Measurements from ENCODE around the gene SDHA.

Gene SDHA

DNA sequence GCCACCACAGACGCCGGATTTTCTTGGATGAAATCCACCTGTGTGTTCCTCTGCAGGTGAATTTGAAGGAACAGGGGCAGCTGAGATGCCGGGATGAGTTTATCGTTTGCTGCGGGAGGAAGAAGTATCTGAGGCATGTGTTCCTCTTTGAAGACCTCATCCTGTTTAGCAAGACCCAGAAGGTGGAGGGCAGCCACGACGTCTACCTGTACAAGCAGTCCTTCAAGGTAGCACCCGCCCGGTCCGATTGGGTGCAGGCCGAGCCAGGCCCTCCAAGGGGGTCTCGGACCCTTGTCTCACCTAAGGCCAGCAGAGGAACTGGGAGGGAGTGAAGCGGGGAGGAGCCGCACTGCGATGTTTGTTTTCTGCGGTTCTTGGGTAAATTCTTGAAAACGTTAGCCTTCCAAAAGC, 45.3 kb upstream of the SDHA start:
- TF ChIP-seq, protein P1, sequence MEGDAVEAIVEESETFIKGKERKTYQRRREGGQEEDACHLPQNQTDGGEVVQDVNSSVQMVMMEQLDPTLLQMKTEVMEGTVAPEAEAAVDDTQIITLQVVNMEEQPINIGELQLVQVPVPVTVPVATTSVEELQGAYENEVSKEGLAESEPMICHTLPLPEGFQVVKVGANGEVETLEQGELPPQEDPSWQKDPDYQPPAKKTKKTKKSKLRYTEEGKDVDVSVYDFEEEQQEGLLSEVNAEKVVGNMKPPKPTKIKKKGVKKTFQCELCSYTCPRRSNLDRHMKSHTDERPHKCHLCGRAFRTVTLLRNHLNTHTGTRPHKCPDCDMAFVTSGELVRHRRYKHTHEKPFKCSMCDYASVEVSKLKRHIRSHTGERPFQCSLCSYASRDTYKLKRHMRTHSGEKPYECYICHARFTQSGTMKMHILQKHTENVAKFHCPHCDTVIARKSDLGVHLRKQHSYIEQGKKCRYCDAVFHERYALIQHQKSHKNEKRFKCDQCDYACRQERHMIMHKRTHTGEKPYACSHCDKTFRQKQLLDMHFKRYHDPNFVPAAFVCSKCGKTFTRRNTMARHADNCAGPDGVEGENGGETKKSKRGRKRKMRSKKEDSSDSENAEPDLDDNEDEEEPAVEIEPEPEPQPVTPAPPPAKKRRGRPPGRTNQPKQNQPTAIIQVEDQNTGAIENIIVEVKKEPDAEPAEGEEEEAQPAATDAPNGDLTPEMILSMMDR (IDR thresholded peaks at IDR 0.05; ENCODE audit: low read depth, low read length), result no peak
- no peak for DNase-seq (ENCODE audit: extremely low read depth, low read depth)

DNA sequence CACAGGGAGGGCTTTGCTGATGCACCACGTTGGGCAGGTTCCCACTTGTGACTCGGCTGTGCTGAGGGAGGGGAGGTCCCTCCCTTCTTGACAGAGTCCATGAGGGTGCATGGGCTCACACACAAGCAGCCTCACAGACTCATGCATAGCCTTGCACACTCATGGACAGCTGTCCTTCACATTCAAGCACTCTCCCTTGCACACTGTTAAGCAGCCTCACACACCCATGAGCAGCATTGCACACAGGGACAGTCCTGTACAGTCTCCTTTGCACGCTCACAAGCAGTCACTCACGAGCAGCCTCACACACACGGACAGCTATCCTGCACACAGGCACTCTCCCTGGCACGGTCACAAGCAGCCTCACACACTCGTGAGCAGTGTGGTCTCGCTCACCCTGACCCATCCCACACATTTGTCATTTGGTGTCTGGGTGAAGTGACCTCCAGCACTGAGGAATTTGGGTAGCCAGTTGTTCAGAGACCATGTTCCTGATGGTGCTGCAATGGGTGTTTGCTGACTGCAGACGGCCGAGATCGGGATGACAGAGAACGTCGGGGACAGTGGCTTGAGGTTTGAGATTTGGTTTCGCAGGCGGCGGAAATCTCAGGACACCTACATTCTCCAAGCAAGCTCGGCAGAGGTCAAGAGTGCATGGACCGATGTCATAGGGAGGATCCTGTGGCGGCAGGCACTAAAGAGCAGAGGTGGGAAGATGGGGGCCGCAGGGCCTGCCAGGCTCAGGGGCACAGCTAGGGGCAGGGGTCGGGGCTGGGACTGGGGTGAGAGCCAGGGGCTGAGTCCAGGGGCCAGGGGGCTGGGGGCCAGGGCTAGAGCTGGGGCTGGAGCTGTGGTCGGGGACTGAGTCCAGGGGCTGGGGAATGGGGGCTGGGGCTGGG, 44.5 kb upstream of the SDHA start:
- no peak for DNase-seq (ENCODE audit: extremely low read depth, low read depth)

DNA sequence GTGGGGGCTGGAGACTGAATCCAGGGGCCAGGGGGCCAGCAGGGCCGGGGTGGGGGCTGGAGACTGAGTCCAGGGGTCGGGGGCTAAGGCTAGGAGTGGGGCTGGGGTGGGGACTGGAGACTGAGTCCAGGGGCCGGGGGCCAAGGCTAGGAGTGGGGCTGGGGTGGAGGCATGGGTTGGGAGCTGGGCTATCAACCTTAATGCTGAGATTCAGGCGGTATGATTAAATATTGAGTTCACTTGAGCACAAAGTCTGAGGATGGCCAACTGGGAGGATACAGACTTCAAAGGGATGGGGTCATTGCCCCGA, 43.9 kb upstream of the SDHA start:
- DNase-seq (ENCODE audit: extremely low read depth, low read depth), result no peak

More for the DNA sequence above, 44.5 kb upstream of the SDHA start:
- TF ChIP-seq, protein P1 (IDR thresholded peaks at IDR 0.05; ENCODE audit: low read depth, low read length), result no peak

DNA sequence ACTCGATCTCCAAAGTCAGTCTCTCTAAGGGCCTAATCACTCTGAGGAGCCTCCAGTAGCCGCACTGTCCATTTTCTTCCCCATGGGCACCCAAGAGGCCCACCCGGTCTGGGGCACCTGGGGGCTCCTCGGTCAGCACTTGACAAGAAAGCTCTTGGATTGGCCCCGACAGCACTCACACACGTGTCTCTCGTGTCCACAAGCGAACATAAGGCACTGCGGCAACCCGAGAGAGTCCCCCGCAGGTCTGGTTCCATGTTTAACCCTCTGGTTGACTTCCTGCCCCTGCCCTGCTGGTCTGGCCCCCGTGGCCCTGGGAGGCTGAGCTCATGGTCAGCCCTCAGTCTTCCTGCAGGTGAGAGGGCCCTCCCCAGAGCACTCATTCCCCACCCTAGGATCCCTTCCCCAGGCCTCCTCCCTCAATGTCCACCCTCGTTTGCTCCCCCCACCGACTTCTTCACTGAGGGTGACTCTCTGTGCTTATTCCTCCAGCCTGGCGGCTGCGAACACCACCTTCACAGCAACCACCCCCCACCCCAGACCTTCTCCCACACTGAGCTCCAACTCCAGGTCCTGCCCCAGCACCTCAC, 43.1 kb upstream of the SDHA start:
- TF ChIP-seq, protein P1 (IDR thresholded peaks at IDR 0.05; ENCODE audit: low read depth, low read length), result no peak
- no peak for DNase-seq (ENCODE audit: extremely low read depth, low read depth)

More for the DNA sequence above, 43.9 kb upstream of the SDHA start:
- TF ChIP-seq, protein P1 (IDR thresholded peaks at IDR 0.05; ENCODE audit: low read depth, low read length), result no peak

DNA sequence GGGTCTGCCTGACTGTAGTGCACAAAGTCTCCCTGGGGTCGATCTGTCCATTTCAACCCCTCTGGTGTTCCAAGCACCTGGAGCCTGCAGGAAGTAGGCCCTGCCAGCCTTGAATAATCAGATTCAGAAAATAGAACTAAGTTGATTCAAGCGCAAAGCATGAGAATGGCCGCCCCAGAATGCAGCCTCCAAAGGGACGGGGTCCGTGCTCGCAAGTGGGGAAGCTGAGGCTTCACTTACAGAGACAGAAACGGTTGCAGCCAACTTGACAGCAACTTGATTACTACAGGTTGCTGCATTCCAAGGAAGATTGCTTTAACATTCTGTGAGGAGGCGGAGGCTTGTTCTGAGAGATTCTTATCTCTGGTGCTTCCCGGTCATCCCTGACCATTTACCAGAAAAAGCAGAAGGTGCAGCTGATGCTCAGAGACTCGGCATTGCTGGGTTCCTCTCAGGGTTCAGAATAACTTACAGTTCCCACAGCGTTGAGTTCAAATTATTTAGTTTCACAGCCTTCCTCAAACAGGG, 41.8 kb upstream of the SDHA start:
- no peak for DNase-seq (ENCODE audit: extremely low read depth, low read depth)
- TF ChIP-seq, protein P1 (IDR thresholded peaks at IDR 0.05; ENCODE audit: low read depth, low read length), result no peak

DNA sequence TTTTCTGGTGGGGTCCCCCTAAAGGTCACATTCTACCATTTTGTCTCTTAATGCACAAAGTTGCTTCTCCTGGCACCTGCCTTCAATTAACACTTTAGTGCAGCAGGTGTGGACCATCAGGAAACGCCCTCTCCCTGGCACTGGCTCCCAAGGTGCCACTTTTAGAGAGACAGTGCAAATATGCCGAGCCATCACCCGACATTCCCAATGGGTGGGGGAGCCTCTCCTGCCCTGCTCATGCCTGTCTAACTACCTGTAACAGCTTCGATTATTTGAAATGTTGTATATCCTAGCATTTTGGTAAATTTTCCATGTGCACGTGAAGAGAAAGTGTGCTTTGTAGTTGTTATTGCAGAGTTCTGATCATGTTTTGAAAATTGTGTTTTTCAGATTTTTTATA, 40.0 kb upstream of the SDHA start:
- TF ChIP-seq, protein P1 (IDR thresholded peaks at IDR 0.05; ENCODE audit: low read depth, low read length), result no peak
- DNase-seq (ENCODE audit: extremely low read depth, low read depth), result no peak

DNA sequence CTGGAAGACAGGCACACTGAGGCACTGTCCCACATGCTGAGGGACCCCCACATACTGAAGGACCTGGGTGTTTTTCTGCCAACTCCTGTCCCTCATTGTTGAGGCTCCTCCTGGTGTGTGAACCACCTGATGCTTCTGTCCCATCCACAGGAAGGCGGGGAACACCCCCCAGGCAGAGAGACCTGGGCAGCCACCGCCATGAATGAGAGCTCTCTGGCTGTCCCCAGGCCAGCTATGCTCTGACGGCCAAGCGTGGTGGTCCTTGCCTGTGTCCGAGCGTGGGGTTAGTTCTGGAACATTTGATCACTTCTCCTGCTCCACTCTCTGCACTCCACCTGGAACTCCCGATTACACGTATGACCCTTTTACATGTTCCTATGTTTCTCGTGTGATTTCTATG, 38.7 kb upstream of the SDHA start:
- TF ChIP-seq, protein P1 (IDR thresholded peaks at IDR 0.05; ENCODE audit: low read depth, low read length), result no peak
- no peak for DNase-seq (ENCODE audit: extremely low read depth, low read depth)
